Neuronal stem cell (in vitro differentiated cells): ENCODE data around the gene RPS21.
A peak's percentile ranks its signal among the peaks of the same experiment; 100 is the strongest.

Experiments
- DNase-seq: peaks from one replicate; pipeline ENCODE4 v3.0.0-alpha.2; 2013; ENCODE audit warnings: low spot score
- H2AFZ ChIP-seq: one replicate; pipeline ENCODE4 v1.6.1; 2013; ENCODE audit warnings: mild to moderate bottlenecking, low read length, inconsistent platforms
- H2AK5ac ChIP-seq: 2 replicates; pipeline ENCODE4 v1.6.1; 2013; ENCODE audit warnings: low read depth, mild to moderate bottlenecking, inconsistent platforms, low read length, moderate library complexity, mixed read lengths
- H2BK120ac ChIP-seq: 2 replicates; pipeline ENCODE4 v1.6.1; 2013; ENCODE audit warnings: low read depth, mild to moderate bottlenecking, inconsistent platforms, low read length, moderate library complexity, mixed read lengths
- H2BK12ac ChIP-seq: one replicate; pipeline ENCODE4 v1.6.1; 2013; ENCODE audit warnings: low read length, inconsistent platforms
- H2BK15ac ChIP-seq: 2 replicates; pipeline ENCODE4 v1.6.1; 2013; ENCODE audit warnings: mild to moderate bottlenecking, low read length, inconsistent platforms, mixed read lengths
- H2BK5ac ChIP-seq: one replicate; pipeline ENCODE4 v1.6.1; 2013; ENCODE audit warnings: inconsistent platforms, mild to moderate bottlenecking, low read length, moderate library complexity
- H3K14ac ChIP-seq: one replicate; pipeline ENCODE4 v1.6.1; 2013; ENCODE audit warnings: low read length, inconsistent platforms
- H3K18ac ChIP-seq: 2 replicates; pipeline ENCODE4 v1.6.1; 2013; ENCODE audit warnings: low read length, inconsistent platforms
- H3K23ac ChIP-seq: 2 replicates; pipeline ENCODE4 v1.6.1; 2013; ENCODE audit warnings: low read depth, mild to moderate bottlenecking, mixed read lengths, low read length, inconsistent platforms; ENCODE audit not compliant: poor library complexity
- H3K27ac ChIP-seq: replicated peaks from 3 replicates; pipeline ENCODE4 v1.5.1; 2013; ENCODE audit warnings: low read length, inconsistent platforms
- H3K27me3 ChIP-seq, 3 experiments: 2 replicates each; pipeline ENCODE4 v1.6.1; 2013; ENCODE audit warnings: low read length in 3 of 3, mild to moderate bottlenecking in 2 of 3, inconsistent platforms in 1 of 3, low read depth in 1 of 3, mixed read lengths in 1 of 3, moderate library complexity in 1 of 3; ENCODE audit not compliant: control insufficient read depth in 3 of 3, insufficient read depth in 3 of 3
- H3K36me3 ChIP-seq, 2 donors: replicated peaks in 1 of 2; 2 replicates each; pipeline ENCODE4 v1.6.1; 2013; ENCODE audit warnings: low read length in 2 of 2; ENCODE audit not compliant: control insufficient read depth in 2 of 2, insufficient read depth in 2 of 2
- H3K4ac ChIP-seq: 2 replicates; pipeline ENCODE4 v1.6.1; 2013; ENCODE audit warnings: inconsistent platforms, mild to moderate bottlenecking, low read length, moderate library complexity
- H3K4me1 ChIP-seq, 2 donors: 1 replicate in 1 of 2; 2 replicates in 1 of 2; pipeline ENCODE4 v1.6.1; 2013; ENCODE audit warnings: low read length in 2 of 2, low read depth in 1 of 2; ENCODE audit not compliant: control insufficient read depth in 2 of 2, insufficient read depth in 1 of 2
- H3K4me2 ChIP-seq: one replicate; pipeline ENCODE4 v1.6.1; 2013; ENCODE audit warnings: mild to moderate bottlenecking, low read length, inconsistent platforms; ENCODE audit not compliant: insufficient read depth, poor library complexity, severe bottlenecking
- H3K4me3 ChIP-seq, 2 donors: 2 replicates each; pipeline ENCODE4 v1.5.1; 2013; ENCODE audit warnings: low read length in 2 of 2, mild to moderate bottlenecking in 2 of 2, inconsistent platforms in 1 of 2, moderate library complexity in 1 of 2
- H3K79me1 ChIP-seq: one replicate; pipeline ENCODE4 v1.6.1; 2013; ENCODE audit warnings: low read depth, mild to moderate bottlenecking, inconsistent platforms, low read length, moderate library complexity
- H3K9ac ChIP-seq: one replicate; pipeline ENCODE4 v1.6.1; 2013; ENCODE audit warnings: mild to moderate bottlenecking, low read depth, low read length, inconsistent platforms; ENCODE audit not compliant: poor library complexity
- H3K9me3 ChIP-seq, 2 donors: replicated peaks in 1 of 2; 2 replicates each; pipeline versions ENCODE3 to v1.6.1; 2013; ENCODE audit warnings: low read length in 2 of 2, mild to moderate bottlenecking in 2 of 2, inconsistent platforms in 1 of 2, low read depth in 1 of 2, mixed read lengths in 1 of 2, moderate library complexity in 1 of 2; ENCODE audit not compliant: control insufficient read depth in 2 of 2, insufficient read depth in 1 of 2
- H4K8ac ChIP-seq: one replicate; pipeline ENCODE4 v1.6.1; 2013; ENCODE audit warnings: low read depth, mild to moderate bottlenecking, inconsistent platforms, low read length, moderate library complexity
- H4K91ac ChIP-seq: one replicate; pipeline ENCODE4 v1.6.1; 2013; ENCODE audit warnings: low read length, low read depth, mild to moderate bottlenecking, inconsistent platforms; ENCODE audit not compliant: poor library complexity
- WGBS, 2 donors: extraction: QIAGEN DNeasy Blood & Tissue Kit; methylation state at CpG; one replicate each; pipeline ENCODE4 v1.1.7; 2013; ENCODE audit warnings: missing lambda C conversion rate in 2 of 2, mixed read lengths in 1 of 2; ENCODE audit not compliant: insufficient read length in 2 of 2, insufficient replicate concordance in 1 of 2; ENCODE audit errors: extremely low coverage in 2 of 2; 5-methylcytosine and 5-hydroxymethylcytosine counted together

RPS21 gene

DNA sequence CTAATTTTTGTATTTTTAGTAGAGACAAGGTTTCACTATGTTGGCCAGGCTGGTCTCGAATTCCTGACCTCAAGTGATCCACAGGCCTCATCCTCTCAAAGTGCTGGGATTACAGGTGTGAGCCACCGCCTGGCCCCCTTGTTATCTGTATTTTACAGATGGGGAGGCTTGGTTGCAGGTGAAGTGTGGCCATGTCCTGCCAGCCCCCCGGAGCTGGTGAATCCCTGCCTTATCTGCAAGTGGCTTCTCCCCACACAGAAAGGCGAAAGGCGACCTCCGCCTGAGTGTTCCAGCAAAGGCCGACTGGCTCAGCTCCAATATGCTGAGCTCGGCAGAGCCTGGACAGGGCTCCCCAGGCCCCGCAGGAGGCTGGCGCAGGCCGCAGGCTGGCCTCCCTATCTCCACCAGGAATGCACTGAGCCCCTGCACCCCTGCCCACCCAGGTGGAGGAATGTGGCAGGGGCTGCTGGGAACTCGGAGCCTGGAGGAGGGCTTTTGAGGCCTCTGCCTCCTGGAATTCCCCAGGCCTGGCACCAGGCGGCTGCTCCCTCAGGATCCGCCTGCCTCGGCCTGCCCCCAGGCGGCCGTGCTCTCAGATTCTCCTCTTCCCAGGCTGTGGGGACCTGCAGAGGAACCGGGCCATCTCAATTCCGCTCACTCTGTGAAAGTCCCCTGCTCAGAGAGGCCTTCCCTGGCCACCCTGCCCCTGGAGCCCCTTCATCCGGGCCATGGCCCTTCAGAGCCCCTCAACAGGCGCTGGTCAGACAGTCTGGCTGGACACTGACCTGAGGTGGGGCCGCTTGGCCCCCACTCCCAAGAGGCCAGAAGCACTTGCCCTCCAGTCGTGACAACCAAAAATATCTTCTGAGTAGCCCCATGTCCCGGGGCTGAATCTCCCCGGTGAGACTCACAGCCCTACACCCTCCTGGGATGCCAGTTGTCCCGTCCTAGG is 10.5 kb upstream of the RPS21 start:
- no peak overlapping the region for H3K14ac ChIP-seq
- H3K27ac ChIP-seq, result peak overlapping the region; percentile 88
- H3K4me2 ChIP-seq, result no peak overlapping the region
- H3K18ac ChIP-seq, result peak overlapping the region; percentile 90
- H3K79me1 ChIP-seq, result no peaks in the 10 kb centered on the region
- no peak overlapping the region for H4K8ac ChIP-seq
- peaks cover 7 to 17% of the 10 kb centered on the region in 2 donors for H3K4me1 ChIP-seq
- H3K27me3 ChIP-seq, result no peaks in the 10 kb centered on the region
- H2BK120ac ChIP-seq, result peak overlapping the region; percentile 96
- peak overlapping the region; percentile 32 for H3K9ac ChIP-seq
- H2BK12ac ChIP-seq, result no peak overlapping the region
- peaks cover under 1 to 5% of the 10 kb centered on the region in 2 donors for H3K36me3 ChIP-seq
- H2AFZ ChIP-seq, result no peak overlapping the region
- peak; percentile 86 for DNase-seq
- H3K23ac ChIP-seq, result peak overlapping the region; percentile 25
- H3K4me3 ChIP-seq, result peak overlapping the region in 1 of 2 donors; percentile 9
- H4K91ac ChIP-seq, result no peak overlapping the region
- WGBS, 2 donors, result no CpG with 5 or more reads among the region's 26 CpGs
- peak overlapping the region; percentile 63 for H2BK15ac ChIP-seq
- H3K4ac ChIP-seq, result no peak overlapping the region
- H3K9me3 ChIP-seq, result peaks cover 3 to 9% of the 10 kb centered on the region in 2 donors
- peak overlapping the region; percentile 98 for H2BK5ac ChIP-seq
- peak overlapping the region; percentile 61 for H2AK5ac ChIP-seq

DNA sequence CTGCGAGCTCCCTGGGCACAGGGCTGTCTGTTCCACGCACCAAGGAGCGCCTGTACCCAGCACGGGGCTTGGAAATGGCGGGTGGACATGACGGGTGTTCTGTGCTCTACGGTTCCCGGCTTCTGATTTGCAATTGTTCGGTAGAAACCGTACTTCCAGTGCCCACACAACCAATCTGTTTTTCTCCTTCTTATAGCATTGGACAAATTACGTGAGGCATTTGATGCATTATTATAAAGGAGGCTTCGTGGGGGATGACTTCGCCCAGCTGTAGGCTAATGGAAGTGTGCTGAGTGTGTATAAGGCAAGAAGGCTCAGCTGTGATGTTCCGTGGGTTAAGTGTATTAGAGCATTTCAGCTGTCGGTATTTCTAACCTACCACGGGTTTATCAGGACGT is 9.8 kb upstream of the RPS21 start:
- H3K36me3 ChIP-seq, result peaks cover 7 to 8% of the 10 kb centered on the region in 2 donors
- no peaks in the 10 kb centered on the region for H3K27me3 ChIP-seq
- no peak overlapping the region for H3K4me2 ChIP-seq
- DNase-seq, result no peak
- H2BK15ac ChIP-seq, result peak overlapping the region; percentile 63
- peak overlapping the region in 1 of 2 donors; percentile 9 for H3K4me3 ChIP-seq
- peak overlapping the region; percentile 13 for H2BK120ac ChIP-seq
- no peak overlapping the region for H2AFZ ChIP-seq
- H3K14ac ChIP-seq, result no peak overlapping the region
- H2BK12ac ChIP-seq, result no peak overlapping the region
- H3K79me1 ChIP-seq, result no peaks in the 10 kb centered on the region
- peak overlapping the region; percentile 55 for H2BK5ac ChIP-seq
- H2AK5ac ChIP-seq, result peak overlapping the region; percentile 61
- peak overlapping the region; percentile 25 for H3K23ac ChIP-seq
- peak overlapping the region; percentile 88 for H3K27ac ChIP-seq
- H3K18ac ChIP-seq, result peak overlapping the region; percentile 89
- peaks cover 3 to 9% of the 10 kb centered on the region in 2 donors for H3K9me3 ChIP-seq
- H3K4me1 ChIP-seq, result peaks cover 7 to 17% of the 10 kb centered on the region in 2 donors
- no peak overlapping the region for H4K91ac ChIP-seq
- no peak overlapping the region for H3K4ac ChIP-seq
- no peak overlapping the region for H3K9ac ChIP-seq
- WGBS, 2 donors, result no CpG with 5 or more reads among the region's 17 CpGs
- no peak overlapping the region for H4K8ac ChIP-seq

DNA sequence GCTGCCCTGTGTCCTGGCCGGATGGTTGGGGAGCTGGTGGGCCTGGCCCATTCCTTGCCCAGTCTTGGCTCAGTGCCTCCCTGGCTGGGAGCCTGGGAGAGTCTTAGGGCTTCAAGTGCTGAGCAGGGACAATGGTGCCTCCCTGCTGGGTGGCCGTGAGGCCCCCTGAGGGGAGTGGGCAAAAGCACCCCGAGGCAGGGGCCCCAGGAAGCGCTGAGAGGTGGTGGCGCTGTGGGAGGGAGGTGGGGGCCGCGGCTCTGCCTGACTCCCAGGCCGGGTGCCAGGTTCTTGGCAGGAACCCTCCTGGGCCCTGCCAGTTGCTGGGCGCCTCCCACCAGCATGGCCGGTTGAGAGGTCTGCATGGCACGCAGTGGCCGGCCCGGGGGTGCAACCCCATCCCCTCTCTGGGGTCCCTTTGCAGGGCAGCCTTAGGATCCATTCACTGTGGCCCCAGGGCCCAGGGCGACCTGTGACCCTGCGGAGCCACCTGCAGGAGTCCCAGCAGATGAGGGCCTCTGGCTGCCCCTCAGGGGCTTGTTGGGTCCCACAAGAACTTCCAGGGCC is 9.2 kb upstream of the RPS21 start:
- Histone ChIP-seq H2BK5ac (peak overlapping the region; percentile 88), H3K18ac (peak overlapping the region; percentile 27), H2AFZ (no peak overlapping the region), H2BK15ac (no peak overlapping the region), H2BK12ac (peak overlapping the region; percentile 35), H3K9ac (peak overlapping the region; percentile 18), H3K23ac (peak overlapping the region; percentile 61), H3K4ac (no peak overlapping the region), H3K79me1 (no peaks in the 10 kb centered on the region), H3K14ac (no peak overlapping the region), H4K91ac (peak overlapping the region; percentile 14), H2BK120ac (no peak overlapping the region), H2AK5ac (peak overlapping the region; percentile 95), H3K4me2 (no peak overlapping the region), H3K9me3 (peaks cover 3 to 9% of the 10 kb centered on the region in 2 donors), H4K8ac (no peak overlapping the region), H3K4me1 (peaks cover 7 to 17% of the 10 kb centered on the region in 2 donors), H3K36me3 (peaks cover 12 to 13% of the 10 kb centered on the region in 2 donors), H3K4me3 (no peak overlapping the region), H3K27me3 (no peaks in the 10 kb centered on the region), H3K27ac (no peak overlapping the region)
- no peak for DNase-seq
- no CpG with 5 or more reads among the region's 15 CpGs for WGBS, 2 donors

DNA sequence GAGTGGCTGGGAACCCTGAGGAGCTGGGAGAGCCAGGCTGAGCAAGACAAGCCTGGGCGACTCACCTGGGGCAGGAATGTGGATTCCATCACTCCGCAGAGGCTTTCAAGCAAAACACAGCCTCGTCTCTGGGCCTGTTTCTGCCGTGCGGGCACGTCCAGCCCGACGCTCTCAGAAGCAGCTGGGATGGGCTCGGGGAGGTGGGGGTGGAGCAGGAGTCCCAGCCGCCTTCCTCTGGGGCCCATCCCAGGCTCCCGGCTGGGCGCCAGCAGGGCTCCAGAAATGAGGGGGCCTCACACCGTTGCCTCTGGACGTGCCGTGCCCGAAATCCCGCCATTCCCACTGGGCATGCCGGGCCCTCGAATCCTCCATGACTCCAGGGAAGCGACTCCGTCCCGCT is 8.7 kb upstream of the RPS21 start:
- H3K27ac ChIP-seq, result no peak overlapping the region
- no peak overlapping the region for H3K4me2 ChIP-seq
- H2BK120ac ChIP-seq, result peak overlapping the region; percentile 82
- WGBS, 2 donors, result no CpG with 5 or more reads among the region's 22 CpGs
- H4K91ac ChIP-seq, result no peak overlapping the region
- no peak overlapping the region for H3K23ac ChIP-seq
- H3K9me3 ChIP-seq, result peaks cover 3 to 9% of the 10 kb centered on the region in 2 donors
- H2AFZ ChIP-seq, result no peak overlapping the region
- H3K14ac ChIP-seq, result no peak overlapping the region
- peak overlapping the region; percentile 95 for H2AK5ac ChIP-seq
- peak overlapping the region; percentile 85 for H2BK12ac ChIP-seq
- no peaks in the 10 kb centered on the region for H3K27me3 ChIP-seq
- H3K4me3 ChIP-seq, result no peak overlapping the region
- DNase-seq, result no peak
- no peaks in the 10 kb centered on the region for H3K79me1 ChIP-seq
- H3K36me3 ChIP-seq, result peaks cover 12 to 16% of the 10 kb centered on the region in 2 donors
- no peak overlapping the region for H4K8ac ChIP-seq
- no peak overlapping the region for H3K4ac ChIP-seq
- peak overlapping the region; percentile 88 for H2BK5ac ChIP-seq
- H2BK15ac ChIP-seq, result peak overlapping the region; percentile 77
- H3K18ac ChIP-seq, result peak overlapping the region; percentile 36
- H3K9ac ChIP-seq, result no peak overlapping the region
- peaks cover 7 to 17% of the 10 kb centered on the region in 2 donors for H3K4me1 ChIP-seq
